ENCODE results near the gene ZNF565. TPM values are rescaled to one million over a fixed set of nuclear protein-coding genes. Genes with fewer than 3 reads are reported as not detected.

ZNF565 gene
- polyA plus RNA-seq, 1 of the 3 experiments (the other 2 are of a cell fraction), result 1.5 TPM

DNA sequence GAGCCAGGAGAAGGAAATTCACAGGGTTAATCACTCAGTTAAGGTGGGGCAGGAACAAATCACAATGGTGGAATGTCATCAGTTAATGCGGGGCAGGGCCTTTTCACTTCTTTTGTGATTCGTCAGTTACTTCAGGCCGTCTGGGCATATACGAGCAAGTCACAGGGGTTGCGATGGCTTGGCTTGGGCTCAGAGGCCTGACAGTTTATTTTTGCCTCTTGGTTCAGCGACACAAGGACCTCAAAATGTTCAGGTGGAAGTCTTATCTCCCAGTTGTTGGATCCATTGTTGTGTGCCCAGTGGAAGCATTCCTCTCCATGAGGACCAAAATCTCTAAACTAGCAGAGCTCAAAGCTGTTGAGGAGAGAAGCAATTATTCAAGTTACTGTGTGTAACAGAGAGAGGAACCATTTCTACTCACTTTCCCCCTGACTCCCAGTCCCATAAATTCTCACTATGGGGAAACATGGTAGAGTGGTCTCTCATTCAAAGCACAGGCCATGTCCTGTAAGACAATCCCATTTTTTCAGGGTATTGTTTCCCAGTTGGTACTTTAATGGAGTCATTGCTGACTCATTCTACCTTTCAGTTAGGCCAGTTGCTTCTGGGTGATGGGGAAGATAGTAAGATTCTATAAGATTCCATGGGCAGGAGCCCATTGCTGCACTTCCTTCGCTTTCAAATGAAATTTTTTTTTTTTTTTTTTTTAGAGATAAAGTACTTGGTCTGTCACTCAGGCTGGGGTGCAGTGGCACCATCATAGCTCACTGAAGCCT is 53.5 kb downstream of the ZNF565 start:
- H3K27me3 ChIP-seq (ENCODE audit: insufficient read depth), result no peaks in the 10 kb centered on the region
- H3K9me2 ChIP-seq, result no peaks in the 10 kb centered on the region
- no peak overlapping the region for H3K4me2 ChIP-seq
- no peaks in the 10 kb centered on the region for H3K36me3 ChIP-seq (replicated peaks in 1 of 2; ENCODE audit: control insufficient read depth in 1 of 2, insufficient read depth in 2 of 2, low read length in 1 of 2)
- TF ChIP-seq, protein P1, sequence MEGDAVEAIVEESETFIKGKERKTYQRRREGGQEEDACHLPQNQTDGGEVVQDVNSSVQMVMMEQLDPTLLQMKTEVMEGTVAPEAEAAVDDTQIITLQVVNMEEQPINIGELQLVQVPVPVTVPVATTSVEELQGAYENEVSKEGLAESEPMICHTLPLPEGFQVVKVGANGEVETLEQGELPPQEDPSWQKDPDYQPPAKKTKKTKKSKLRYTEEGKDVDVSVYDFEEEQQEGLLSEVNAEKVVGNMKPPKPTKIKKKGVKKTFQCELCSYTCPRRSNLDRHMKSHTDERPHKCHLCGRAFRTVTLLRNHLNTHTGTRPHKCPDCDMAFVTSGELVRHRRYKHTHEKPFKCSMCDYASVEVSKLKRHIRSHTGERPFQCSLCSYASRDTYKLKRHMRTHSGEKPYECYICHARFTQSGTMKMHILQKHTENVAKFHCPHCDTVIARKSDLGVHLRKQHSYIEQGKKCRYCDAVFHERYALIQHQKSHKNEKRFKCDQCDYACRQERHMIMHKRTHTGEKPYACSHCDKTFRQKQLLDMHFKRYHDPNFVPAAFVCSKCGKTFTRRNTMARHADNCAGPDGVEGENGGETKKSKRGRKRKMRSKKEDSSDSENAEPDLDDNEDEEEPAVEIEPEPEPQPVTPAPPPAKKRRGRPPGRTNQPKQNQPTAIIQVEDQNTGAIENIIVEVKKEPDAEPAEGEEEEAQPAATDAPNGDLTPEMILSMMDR (IDR thresholded peaks at IDR 0.05), result no peak
- TF ChIP-seq NFIC (IDR thresholded peaks at IDR 0.05; ENCODE audit: borderline replicate concordance), result no peak
- TF ChIP-seq EZH2phosphoT487 (IDR thresholded peaks at IDR 0.05; ENCODE audit: borderline replicate concordance, low read depth), result no peak
- no peak for TF ChIP-seq TCF12 (IDR thresholded peaks at IDR 0.05)
- no peak for TF ChIP-seq CHD2 (IDR thresholded peaks at IDR 0.05; ENCODE audit: low read length, partially characterized antibody)
- no peak for TF ChIP-seq NRF1 (IDR thresholded peaks at IDR 0.05; ENCODE audit: low read depth, low read length)
- no peak for TF ChIP-seq TEAD4 (IDR thresholded peaks at IDR 0.05; ENCODE audit: borderline replicate concordance, insufficient read depth)
- CTCF ChIA-PET, result interaction anchor here (1.9 kb wide), 1 partner anchor 33 kb away, joined by 6 read pairs; no protein-coding TSS in a partner anchor
- POLR2A ChIA-PET, result no interaction called here
- 90% methylated on average over 7 of the region's 7 CpGs for WGBS (ENCODE audit: low lambda C conversion rate)
- H3K9ac ChIP-seq, result no peak overlapping the region
- no peak overlapping the region for H3K4me3 ChIP-seq (ENCODE audit: low read depth in 2 of 2, low read length in 1 of 2)
- no peaks in the 10 kb centered on the region for H3K79me2 ChIP-seq (ENCODE audit: insufficient read depth)
- H3K9me3 ChIP-seq, result no peaks in the 10 kb centered on the region
- no peak for DNase-seq
- no peak overlapping the region for H3K27ac ChIP-seq (ENCODE audit: low read depth in 2 of 2, low read length in 1 of 2)
- no peaks in the 10 kb centered on the region for H3K4me1 ChIP-seq (ENCODE audit: control insufficient read depth in 1 of 2, insufficient read depth in 2 of 2, low read depth in 1 of 2, low read length in 1 of 2)
- H4K20me1 ChIP-seq (ENCODE audit: insufficient read depth), result no peaks in the 10 kb centered on the region
- no peaks in the 10 kb centered on the region for H3F3A ChIP-seq (replicated peaks; ENCODE audit: insufficient read depth)
- H2AFZ ChIP-seq (ENCODE audit: low read depth), result no peak overlapping the region

DNA sequence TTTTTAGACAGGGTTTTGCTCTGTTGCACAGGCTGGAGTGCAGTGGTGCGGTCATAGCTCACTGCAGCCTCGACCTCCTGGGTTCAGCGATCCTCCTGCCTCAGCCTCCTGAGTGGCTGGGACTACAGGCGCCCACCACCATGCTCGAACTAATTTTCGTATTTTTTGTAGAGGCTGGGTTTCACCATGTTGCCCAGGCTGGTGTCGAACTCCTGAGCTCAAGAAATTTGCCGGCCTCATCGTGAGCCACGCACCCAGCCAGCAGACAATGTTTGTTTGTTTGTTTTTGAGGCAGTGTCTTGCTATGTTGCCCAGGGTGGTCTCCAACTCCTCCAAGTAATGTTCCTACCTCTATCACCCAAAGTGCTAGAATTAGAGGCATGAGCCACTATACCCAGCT is 61.3 kb downstream of the ZNF565 start:
- Histone ChIP-seq H3K4me3 (ENCODE audit: low read depth in 2 of 2, low read length in 1 of 2) (no peak overlapping the region), H4K20me1 (ENCODE audit: insufficient read depth) (no peaks in the 10 kb centered on the region), H3F3A (replicated peaks; ENCODE audit: insufficient read depth) (peaks cover 9% of the 10 kb centered on the region), H3K4me1 (ENCODE audit: control insufficient read depth in 1 of 2, insufficient read depth in 2 of 2, low read depth in 1 of 2, low read length in 1 of 2) (no peaks in the 10 kb centered on the region), H3K27me3 (ENCODE audit: insufficient read depth) (no peaks in the 10 kb centered on the region), H3K9ac (no peak overlapping the region), H3K79me2 (ENCODE audit: insufficient read depth) (no peaks in the 10 kb centered on the region), H3K9me2 (no peaks in the 10 kb centered on the region), H3K27ac (ENCODE audit: low read depth in 2 of 2, low read length in 1 of 2) (no peak overlapping the region), H3K4me2 (no peak overlapping the region), H3K36me3 (replicated peaks in 1 of 2; ENCODE audit: control insufficient read depth in 1 of 2, insufficient read depth in 2 of 2, low read length in 1 of 2) (peaks cover 8 to 25% of the 10 kb centered on the region in 2 experiments), H3K9me3 (no peaks in the 10 kb centered on the region), H2AFZ (ENCODE audit: low read depth) (no peak overlapping the region)
- TF ChIP-seq TCF12 (IDR thresholded peaks at IDR 0.05) (no peak), EZH2phosphoT487 (IDR thresholded peaks at IDR 0.05; ENCODE audit: borderline replicate concordance, low read depth) (no peak), NFIC (IDR thresholded peaks at IDR 0.05; ENCODE audit: borderline replicate concordance) (no peak), FOXM1 (IDR thresholded peaks at IDR 0.05; ENCODE audit: low read depth) (no peak), JUND (IDR thresholded peaks at IDR 0.05) (no peak), FOXJ3 (CRISPR knock-in tag; IDR thresholded peaks at IDR 0.05) (no peak)
- TF ChIP-seq, protein P1 (IDR thresholded peaks at IDR 0.05), result no peak
- TF ChIP-seq, protein P2, sequence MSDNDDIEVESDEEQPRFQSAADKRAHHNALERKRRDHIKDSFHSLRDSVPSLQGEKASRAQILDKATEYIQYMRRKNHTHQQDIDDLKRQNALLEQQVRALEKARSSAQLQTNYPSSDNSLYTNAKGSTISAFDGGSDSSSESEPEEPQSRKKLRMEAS (IDR thresholded peaks at IDR 0.05; ENCODE audit: low read depth), result no peak
- WGBS (ENCODE audit: low lambda C conversion rate), result 99% methylated on average over 10 of the region's 10 CpGs
- DNase-seq, result no peak
- ChIA-PET CTCF (interaction anchor here (1.4 kb wide), 1 partner anchor 25 kb away, joined by 6 read pairs; no protein-coding TSS in a partner anchor), POLR2A (no interaction called here)
